ENCODE data around the gene JMJD4. TPM values are rescaled to one million over a fixed set of nuclear protein-coding genes. Genes with fewer than 3 reads are reported as not detected.

JMJD4 gene
- total and polyA plus RNA-seq, 2 of the 8 experiments (the other 6 are each of a cell fraction or from before 2014, with no cell fraction given) = 13.2 to 23.3 TPM

DNA sequence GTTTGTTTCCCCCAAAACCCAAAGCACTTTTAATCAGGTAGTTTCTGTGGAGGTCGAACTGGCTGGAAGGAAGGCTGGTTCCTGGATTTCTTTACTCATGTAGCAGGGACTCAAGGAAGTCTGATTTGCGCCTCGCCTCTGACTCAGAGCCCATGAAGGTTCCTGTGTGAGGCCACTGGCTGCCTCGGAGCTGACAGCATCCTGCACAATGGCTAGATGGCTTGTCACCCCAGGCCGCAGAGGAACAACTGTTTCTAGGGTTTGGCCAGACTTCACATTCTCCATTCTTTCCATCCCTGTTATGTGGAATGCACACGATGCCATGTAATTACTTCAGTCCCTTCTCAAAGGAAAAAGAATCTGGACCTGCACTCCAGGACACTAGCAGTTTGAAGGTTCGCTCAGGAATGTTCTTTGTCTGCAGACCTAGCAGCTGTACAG is 41.2 kb upstream of the JMJD4 start (continued):
- TF ChIP-seq SIN3A (conservative IDR thresholded peaks at IDR 0.05 in 1 of 2, IDR thresholded peaks at IDR 0.05 in 1 of 2; ENCODE audit: low read depth in 1 of 2, low read length in 2 of 2) (no peak), SUZ12 (IDR thresholded peaks at IDR 0.05; ENCODE audit: low read length) (no peak), SIRT6 (IDR thresholded peaks at IDR 0.05; ENCODE audit: low read length) (no peak), EP300 (IDR thresholded peaks at IDR 0.05; ENCODE audit: borderline replicate concordance in 1 of 2, low read depth in 2 of 2, low read length in 2 of 2) (no peak), KDM4A (IDR thresholded peaks at IDR 0.05; ENCODE audit: low read depth, low read length, severe bottlenecking) (no peak)
- TF ChIP-seq, protein P1, sequence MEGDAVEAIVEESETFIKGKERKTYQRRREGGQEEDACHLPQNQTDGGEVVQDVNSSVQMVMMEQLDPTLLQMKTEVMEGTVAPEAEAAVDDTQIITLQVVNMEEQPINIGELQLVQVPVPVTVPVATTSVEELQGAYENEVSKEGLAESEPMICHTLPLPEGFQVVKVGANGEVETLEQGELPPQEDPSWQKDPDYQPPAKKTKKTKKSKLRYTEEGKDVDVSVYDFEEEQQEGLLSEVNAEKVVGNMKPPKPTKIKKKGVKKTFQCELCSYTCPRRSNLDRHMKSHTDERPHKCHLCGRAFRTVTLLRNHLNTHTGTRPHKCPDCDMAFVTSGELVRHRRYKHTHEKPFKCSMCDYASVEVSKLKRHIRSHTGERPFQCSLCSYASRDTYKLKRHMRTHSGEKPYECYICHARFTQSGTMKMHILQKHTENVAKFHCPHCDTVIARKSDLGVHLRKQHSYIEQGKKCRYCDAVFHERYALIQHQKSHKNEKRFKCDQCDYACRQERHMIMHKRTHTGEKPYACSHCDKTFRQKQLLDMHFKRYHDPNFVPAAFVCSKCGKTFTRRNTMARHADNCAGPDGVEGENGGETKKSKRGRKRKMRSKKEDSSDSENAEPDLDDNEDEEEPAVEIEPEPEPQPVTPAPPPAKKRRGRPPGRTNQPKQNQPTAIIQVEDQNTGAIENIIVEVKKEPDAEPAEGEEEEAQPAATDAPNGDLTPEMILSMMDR (IDR thresholded peaks at IDR 0.05; ENCODE audit: control extremely low read depth in 1 of 3, insufficient read depth in 1 of 3, low read depth in 1 of 3, low read length in 3 of 3) = no peak
- TF ChIP-seq, protein P2, sequence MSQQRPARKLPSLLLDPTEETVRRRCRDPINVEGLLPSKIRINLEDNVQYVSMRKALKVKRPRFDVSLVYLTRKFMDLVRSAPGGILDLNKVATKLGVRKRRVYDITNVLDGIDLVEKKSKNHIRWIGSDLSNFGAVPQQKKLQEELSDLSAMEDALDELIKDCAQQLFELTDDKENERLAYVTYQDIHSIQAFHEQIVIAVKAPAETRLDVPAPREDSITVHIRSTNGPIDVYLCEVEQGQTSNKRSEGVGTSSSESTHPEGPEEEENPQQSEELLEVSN (IDR thresholded peaks at IDR 0.05) = no peak

Measured in H1 (cell line).